IPS DF 4.7 (cell line): ENCODE results near the gene FUBP3.

Source experiments
- DNase-seq: peaks from one replicate; pipeline ENCODE4 v3.0.0-alpha.2; 2013; ENCODE audit warnings: low spot score; ENCODE audit errors: extremely low read depth

The FUBP3 gene

GRCh38 chr9:130662099-130662969, 83.0 kb downstream of the FUBP3 start:
- no peak for DNase-seq

GRCh38 chr9:130662970-130663257, 83.5 kb downstream of the FUBP3 start:
- DNase-seq: no peak

- no peak for DNase-seq
Measured at GRCh38 chr9:130663258-130663976, 84.0 kb downstream of the FUBP3 start.

GRCh38 chr9:130663977-130664250, 84.5 kb downstream of the FUBP3 start:
- no peak for DNase-seq

DNA sequence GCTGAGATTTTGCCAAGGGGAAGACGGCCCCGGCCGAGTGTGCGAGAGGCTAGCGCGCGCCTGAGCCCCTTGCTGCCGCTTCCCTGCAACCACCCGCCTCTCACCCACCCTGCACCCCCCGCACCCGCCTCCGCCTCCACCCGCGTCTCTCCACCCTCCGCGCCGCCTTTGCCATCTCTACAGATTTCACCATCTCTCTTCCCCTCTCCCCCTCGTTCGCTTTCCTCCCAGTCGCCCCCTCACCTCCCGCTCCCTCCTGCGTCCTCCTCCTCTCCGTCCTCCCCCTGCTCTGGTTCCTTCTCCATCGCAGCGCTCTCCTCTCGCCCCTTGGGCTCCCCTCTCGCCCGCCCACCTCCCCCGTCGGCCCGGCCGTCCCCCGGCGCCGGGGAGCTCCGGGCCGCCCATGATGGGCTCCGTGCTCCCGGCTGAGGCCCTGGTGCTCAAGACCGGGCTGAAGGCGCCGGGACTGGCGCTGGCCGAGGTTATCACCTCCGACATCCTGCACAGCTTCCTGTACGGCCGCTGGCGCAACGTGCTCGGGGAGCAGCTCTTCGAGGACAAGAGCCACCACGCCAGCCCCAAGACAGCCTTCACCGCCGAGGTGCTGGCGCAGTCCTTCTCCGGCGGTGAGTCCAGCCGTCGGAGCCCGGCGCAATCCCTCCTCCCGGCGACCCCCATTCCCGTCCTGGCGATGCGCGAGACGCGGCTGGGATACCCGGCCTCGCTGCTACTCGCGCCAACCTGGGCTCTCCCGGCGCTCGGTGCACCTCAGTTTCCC, 85.1 kb downstream of the FUBP3 start, which contains the start of gene PRDM12:
Gene PRDM12, plus strand, starts transcription at position 344 of the 778 bp plus-strand sequence. Its CDS starts 60 bp downstream, at position 404.
- no peak for DNase-seq

- DNase-seq: no peak
Measured at GRCh38 chr9:130665029-130665430, 85.7 kb downstream of the FUBP3 start.

GRCh38 chr9:130665431-130666392, 86.3 kb downstream of the FUBP3 start:
- no peak for DNase-seq

- DNase-seq: no peak
Measured at GRCh38 chr9:130666393-130667119, 87.2 kb downstream of the FUBP3 start.

- no peak for DNase-seq
Measured at GRCh38 chr9:130667120-130667435, 87.7 kb downstream of the FUBP3 start.

DNA sequence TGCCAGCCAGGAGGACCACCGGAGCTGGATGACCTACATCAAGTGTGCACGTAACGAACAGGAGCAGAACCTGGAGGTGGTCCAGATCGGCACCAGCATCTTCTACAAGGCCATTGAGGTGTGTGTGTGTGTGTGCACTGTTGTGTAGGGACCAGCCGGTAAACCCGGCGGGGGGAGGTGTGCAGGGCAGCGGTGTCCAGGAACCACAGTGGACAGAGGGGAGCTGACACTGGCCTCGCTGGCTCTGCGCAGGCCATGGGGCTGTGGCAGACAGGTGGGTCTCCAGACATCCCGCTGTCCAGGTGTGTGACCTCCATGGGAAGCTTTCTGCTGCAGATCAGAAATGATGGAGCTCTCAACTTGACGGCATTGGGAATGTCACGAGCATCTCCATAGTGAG, 88.8 kb downstream of the FUBP3 start:
- DNase-seq: no peak

DNA sequence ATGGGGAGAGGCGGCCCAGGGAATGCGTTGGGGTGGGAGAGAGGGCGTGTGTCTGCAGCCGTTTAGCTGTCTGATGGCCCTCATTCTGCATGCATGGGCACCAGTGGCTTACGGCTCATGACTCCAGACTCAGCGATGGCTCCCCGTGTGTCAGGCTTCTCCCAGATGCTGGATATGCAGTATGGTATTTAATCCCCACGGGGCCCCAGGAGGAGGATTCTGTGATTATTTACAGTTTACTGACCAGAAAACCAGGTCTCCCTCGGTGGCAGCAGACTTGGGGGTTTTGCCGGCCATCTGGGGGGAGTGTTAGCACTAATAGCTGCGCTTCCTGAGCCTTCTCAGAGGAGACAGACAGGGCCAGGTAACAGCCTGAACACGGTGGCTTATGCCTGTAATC, 89.3 kb downstream of the FUBP3 start:
- DNase-seq: no peak

DNA sequence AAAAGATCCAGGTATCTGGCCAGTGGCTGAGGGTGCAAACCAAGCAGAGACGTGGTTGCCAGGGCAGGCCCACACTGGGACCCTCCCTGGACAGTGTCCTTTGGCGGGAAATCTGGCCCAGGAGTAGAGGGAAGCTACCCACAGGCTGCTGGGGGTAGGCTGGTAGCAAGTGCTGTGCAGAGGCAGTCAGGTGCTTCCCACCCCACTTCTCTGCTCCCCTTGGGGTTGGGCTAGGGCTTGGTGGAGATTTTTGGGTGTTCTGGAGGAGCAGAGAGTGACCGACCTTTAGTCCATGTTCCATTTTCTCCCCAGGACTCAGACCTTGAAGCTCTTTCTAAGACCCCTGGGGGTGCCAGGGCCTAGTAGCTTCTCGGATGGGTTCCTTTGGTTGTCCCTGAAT, 90.6 kb downstream of the FUBP3 start:
- DNase-seq: no peak

DNA sequence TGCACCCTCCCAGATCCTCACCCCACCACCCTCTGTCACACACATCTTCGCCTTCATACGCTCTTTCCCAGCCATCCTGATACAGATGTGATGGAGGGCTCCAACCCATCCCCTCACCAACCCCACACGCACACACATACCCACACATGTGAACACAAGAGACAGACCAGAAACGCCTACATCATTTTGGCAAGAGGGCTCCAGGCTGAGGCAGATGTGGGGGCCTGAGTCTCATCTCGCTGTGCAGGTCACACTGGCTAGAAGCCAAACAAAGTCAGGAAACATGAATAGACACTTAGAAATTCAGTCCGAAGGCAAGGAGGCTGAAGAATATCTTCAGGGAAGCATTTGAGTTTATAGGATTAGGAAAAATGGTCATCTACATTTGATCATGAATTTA, 91.3 kb downstream of the FUBP3 start:
- no peak for DNase-seq

GRCh38 chr9:130672466-130672865, 93.1 kb downstream of the FUBP3 start:
- DNase-seq: no peak

GRCh38 chr9:130672933-130673615, 93.7 kb downstream of the FUBP3 start:
- no peak for DNase-seq

GRCh38 chr9:130675396-130675795, 96.0 kb downstream of the FUBP3 start:
- no peak for DNase-seq

- DNase-seq: no peak
Measured at GRCh38 chr9:130677252-130677651, 97.9 kb downstream of the FUBP3 start.

GRCh38 chr9:130680836-130681768, 101.7 kb downstream of the FUBP3 start:
- DNase-seq: no peak
